ENCODE measurements around the gene CHST12. TPM values are rescaled to one million over a fixed set of nuclear protein-coding genes. Genes with fewer than 3 reads are reported as not detected.

CHST12 gene
- polyA plus RNA-seq, 2 donors = 6.3 to 6.8 TPM

Other genes with a start within 250 kb of the CHST12 start
- gene MAD1L1, start 170.7 kb upstream of the CHST12 start, polyA plus RNA-seq = 10 to 100 TPM; 18.0 to 24.9 TPM
- 10 to 100 TPM; 16.8 to 19.7 TPM for gene MRM2, start 161.4 kb upstream of the CHST12 start, polyA plus RNA-seq
- 10 to 100 TPM; 24.7 to 41.0 TPM for gene NUDT1, start 161.4 kb upstream of the CHST12 start, polyA plus RNA-seq
- gene SNX8, start 89.2 kb upstream of the CHST12 start, polyA plus RNA-seq = 10 to 100 TPM; 15.6 to 37.7 TPM
- gene EIF3B, start 48.8 kb upstream of the CHST12 start, polyA plus RNA-seq = 10 to 100 TPM; 54.2 to 85.6 TPM
- not detected for gene GRIFIN, start 72.8 kb downstream of the CHST12 start, polyA plus RNA-seq
- 10 to 100 TPM; 12.0 to 13.7 TPM for gene LFNG, start 116.2 kb downstream of the CHST12 start, polyA plus RNA-seq
- gene BRAT1, start 151.9 kb downstream of the CHST12 start, polyA plus RNA-seq = 10 to 100 TPM; 15.6 to 19.5 TPM
- 1 to 10 TPM; 2.4 to 3.4 TPM for gene IQCE, start 155.4 kb downstream of the CHST12 start, polyA plus RNA-seq
- gene TTYH3, start 228.4 kb downstream of the CHST12 start, polyA plus RNA-seq = 1 to 10 TPM; 3.5 to 3.8 TPM